Stimulated activated naive CD4-positive, alpha-beta T cell (primary cell): ENCODE data around the gene RHOBTB1.

Experiments
- DNase-seq, 6 experiments: peaks; one replicate each; lab custom pipeline; 2025; lab: John Stamatoyannopoulos, UW

RHOBTB1 gene

GRCh38 chr10:60964257-60965235 is 20.6 kb upstream of the RHOBTB1 start:
- peak in 3 of 6 experiments; percentile 19 to 34 (median 33) for DNase-seq

- no peak for DNase-seq
These were observed 19.7 kb upstream of the RHOBTB1 start for GRCh38 chr10:60963441-60964256.

GRCh38 chr10:60962946-60963345 is 19.0 kb upstream of the RHOBTB1 start:
- DNase-seq = no peak

GRCh38 chr10:60960913-60961312 is 16.9 kb upstream of the RHOBTB1 start:
- DNase-seq = no peak

- no peak for DNase-seq
These were observed 16.0 kb upstream of the RHOBTB1 start for GRCh38 chr10:60960031-60960430.

GRCh38 chr10:60958892-60959601 is 15.1 kb upstream of the RHOBTB1 start:
- DNase-seq = no peak

GRCh38 chr10:60957667-60958221 is 13.8 kb upstream of the RHOBTB1 start:
- DNase-seq = no peak

GRCh38 chr10:60955957-60956425 is 12.0 kb upstream of the RHOBTB1 start:
- DNase-seq = no peak

GRCh38 chr10:60955316-60955715 is 11.3 kb upstream of the RHOBTB1 start:
- no peak for DNase-seq

GRCh38 chr10:60954035-60954434 is 10.1 kb upstream of the RHOBTB1 start:
- no peak for DNase-seq

GRCh38 chr10:60953420-60953819 is 9.4 kb upstream of the RHOBTB1 start:
- DNase-seq = no peak

- no peak for DNase-seq
These were observed 8.8 kb upstream of the RHOBTB1 start for GRCh38 chr10:60952846-60953220.

GRCh38 chr10:60952067-60952845 is 8.3 kb upstream of the RHOBTB1 start:
- DNase-seq = no peak

- no peak for DNase-seq
These were observed 7.3 kb upstream of the RHOBTB1 start for GRCh38 chr10:60951272-60951724.

- no peak for DNase-seq
These were observed 6.3 kb upstream of the RHOBTB1 start for GRCh38 chr10:60950300-60950699.

- no peak for DNase-seq
These were observed 4.9 kb upstream of the RHOBTB1 start for GRCh38 chr10:60948851-60949250.

- no peak for DNase-seq
These were observed 919 bp upstream of the RHOBTB1 start for GRCh38 chr10:60944910-60945297.

- peak in 1 of 6 experiments; percentile 4 for DNase-seq
These were observed 498 bp downstream of the RHOBTB1 start for GRCh38 chr10:60943316-60944057.

GRCh38 chr10:60942788-60943315 is 1.1 kb downstream of the RHOBTB1 start:
- DNase-seq = no peak
